Mesenchymal stem cell (in vitro differentiated cells and primary cell): ENCODE measurements around the gene CR1.

Experiments used
- DNase-seq: peaks from one replicate; pipeline ENCODE4 v3.0.0-alpha.2; 2013
- H2AFZ ChIP-seq: one replicate; pipeline ENCODE4 v1.6.1; 2013; ENCODE audit warnings: low read depth, mild to moderate bottlenecking, control low read depth, inconsistent platforms, low read length, moderate library complexity
- H2AK5ac ChIP-seq: 2 replicates; pipeline ENCODE4 v1.6.1; 2013; ENCODE audit warnings: low read length, moderate library complexity, mild to moderate bottlenecking, inconsistent platforms; ENCODE audit not compliant: severe bottlenecking
- H2BK120ac ChIP-seq: one replicate; pipeline ENCODE4 v1.6.1; 2013; ENCODE audit warnings: low read depth, mild to moderate bottlenecking, inconsistent platforms, low read length, moderate library complexity
- H2BK12ac ChIP-seq, 2 experiments: one replicate each; pipeline ENCODE4 v1.6.1; 2013; ENCODE audit warnings: inconsistent platforms in 2 of 2, low read length in 2 of 2, mild to moderate bottlenecking in 2 of 2, moderate library complexity in 2 of 2, control low read depth in 1 of 2
- H2BK15ac ChIP-seq: one replicate; pipeline ENCODE4 v1.6.1; 2013; ENCODE audit warnings: mild to moderate bottlenecking, low read depth, inconsistent platforms; ENCODE audit not compliant: poor library complexity, severe bottlenecking
- H2BK5ac ChIP-seq: 2 replicates; pipeline ENCODE4 v1.6.1; 2013; ENCODE audit warnings: low read depth, mild to moderate bottlenecking, low read length, control low read depth, inconsistent platforms; ENCODE audit not compliant: poor library complexity, severe bottlenecking
- H3K14ac ChIP-seq, 2 experiments: one replicate each; pipeline ENCODE4 v1.6.1; 2013; ENCODE audit warnings: inconsistent platforms in 2 of 2, low read length in 2 of 2, control low read depth in 1 of 2, mild to moderate bottlenecking in 1 of 2, moderate library complexity in 1 of 2
- H3K18ac ChIP-seq, 2 experiments: one replicate each; pipeline ENCODE4 v1.6.1; 2013; ENCODE audit warnings: inconsistent platforms in 2 of 2, low read length in 2 of 2, control low read depth in 1 of 2, low read depth in 1 of 2, mild to moderate bottlenecking in 1 of 2
- H3K23ac ChIP-seq, 2 experiments: one replicate each; pipeline ENCODE4 v1.6.1; 2013; ENCODE audit warnings: inconsistent platforms in 2 of 2, low read length in 2 of 2, mild to moderate bottlenecking in 2 of 2, moderate library complexity in 2 of 2, control low read depth in 1 of 2
- H3K27ac ChIP-seq: 2 replicates; pipeline ENCODE4 v1.5.1; 2013; ENCODE audit warnings: mild to moderate bottlenecking, moderate library complexity, low read length, control low read depth, inconsistent platforms; ENCODE audit not compliant: poor library complexity, severe bottlenecking
- H3K27me3 ChIP-seq, 2 experiments: 2 replicates each; pipeline versions ENCODE4 v1.6.1 to v1.7.0; 2013; ENCODE audit warnings: low read length in 2 of 2, mild to moderate bottlenecking in 2 of 2, moderate library complexity in 2 of 2, control low read depth in 1 of 2, inconsistent platforms in 1 of 2; ENCODE audit not compliant: control insufficient read depth in 1 of 2, insufficient read depth in 1 of 2
- H3K36me3 ChIP-seq, 2 experiments: 2 replicates each; pipeline versions ENCODE4 v1.6.1 to v1.7.0; 2013; ENCODE audit warnings: low read length in 2 of 2, control low read depth in 1 of 2, inconsistent platforms in 1 of 2, low read depth in 1 of 2, mild to moderate bottlenecking in 1 of 2; ENCODE audit not compliant: insufficient read depth in 2 of 2, control insufficient read depth in 1 of 2
- H3K4ac ChIP-seq, 2 experiments: one replicate each; pipeline ENCODE4 v1.6.1; 2013; ENCODE audit warnings: inconsistent platforms in 2 of 2, low read length in 2 of 2, mild to moderate bottlenecking in 2 of 2, moderate library complexity in 2 of 2, control low read depth in 1 of 2, low read depth in 1 of 2
- H3K4me1 ChIP-seq: 2 replicates; pipeline ENCODE4 v1.6.1; 2013; ENCODE audit warnings: low read depth, low read length, control low read depth; ENCODE audit not compliant: control insufficient read depth, insufficient read depth
- H3K4me2 ChIP-seq: 2 replicates; pipeline ENCODE4 v1.6.1; 2013; ENCODE audit warnings: low read length, mild to moderate bottlenecking, inconsistent platforms; ENCODE audit not compliant: poor library complexity, severe bottlenecking
- H3K4me3 ChIP-seq, 2 experiments: 2 replicates each; pipeline versions ENCODE4 v1.5.1 to v1.7.0; 2013; ENCODE audit warnings: low read length in 2 of 2, mild to moderate bottlenecking in 2 of 2, control low read depth in 1 of 2, low read depth in 1 of 2; ENCODE audit not compliant: insufficient read depth in 1 of 2
- H3K79me1 ChIP-seq: replicated peaks from 2 replicates; pipeline ENCODE4 v1.6.1; 2013; ENCODE audit warnings: mild to moderate bottlenecking, control low read depth, low read length, inconsistent platforms; ENCODE audit not compliant: poor library complexity, severe bottlenecking
- H3K9ac ChIP-seq: 2 replicates; pipeline ENCODE4 v1.7.0; 2013; ENCODE audit warnings: mild to moderate bottlenecking, low read length, moderate library complexity
- H3K9me3 ChIP-seq: 2 replicates; pipeline ENCODE4 v1.7.0; 2013; ENCODE audit warnings: mild to moderate bottlenecking, low read length; ENCODE audit not compliant: control insufficient read depth
- H4K8ac ChIP-seq: one replicate; pipeline ENCODE4 v1.6.1; 2013; ENCODE audit warnings: inconsistent platforms, mild to moderate bottlenecking, low read length, moderate library complexity
- H4K91ac ChIP-seq: one replicate; pipeline ENCODE4 v1.6.1; 2013; ENCODE audit warnings: mild to moderate bottlenecking, low read length, inconsistent platforms
- WGBS: methylation state at CpG from one replicate; pipeline ENCODE4 v1.1.7; 2013; ENCODE audit warnings: mixed read lengths; 5-methylcytosine and 5-hydroxymethylcytosine counted together

Gene CR1

DNA sequence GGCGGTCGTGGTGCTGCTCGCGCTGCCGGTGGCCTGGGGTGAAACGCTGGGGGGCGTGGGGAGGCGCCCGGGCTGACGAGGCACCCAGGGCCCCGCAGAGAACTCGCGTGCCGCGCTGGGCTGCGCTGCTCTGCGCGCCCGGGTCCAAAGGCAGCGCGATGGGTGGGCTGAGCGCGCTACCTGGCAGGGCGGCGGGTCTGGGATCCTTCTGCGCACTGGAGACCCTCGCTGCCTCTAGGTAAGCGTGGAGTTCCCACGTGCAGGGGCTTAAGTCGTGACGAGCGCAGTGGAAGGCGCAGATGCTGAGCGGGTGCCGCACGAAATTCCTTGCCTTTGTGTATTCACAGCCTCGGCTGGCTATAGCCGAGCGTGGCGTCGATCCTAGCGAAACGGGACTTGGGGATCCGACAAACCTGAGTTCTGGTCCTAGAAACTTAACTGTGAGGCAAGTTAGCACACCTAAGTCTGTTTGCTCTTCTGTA, 173.6 kb downstream of the CR1 start:
- Histone ChIP-seq H3K79me1 (no peaks in the 10 kb centered on the region), H2BK120ac (no peak overlapping the region), H2AFZ (no peak overlapping the region), H4K91ac (no peak overlapping the region), H2BK15ac (no peak overlapping the region), H3K9ac (no peak overlapping the region), H3K27me3 (peaks cover 3 to 66% of the 10 kb centered on the region in 2 experiments), H3K23ac (no peak overlapping the region), H3K9me3 (peaks cover 17% of the 10 kb centered on the region), H3K14ac (no peak overlapping the region), H2BK12ac (no peak overlapping the region), H3K4me1 (peaks cover 1% of the 10 kb centered on the region), H3K4me2 (no peak overlapping the region), H4K8ac (no peak overlapping the region), H2AK5ac (no peak overlapping the region), H2BK5ac (no peak overlapping the region), H3K36me3 (no peaks in the 10 kb centered on the region), H3K18ac (no peak overlapping the region), H3K4ac (no peak overlapping the region), H3K27ac (no peak overlapping the region), H3K4me3 (peak overlapping the region in 1 of 2 experiments; percentile 59)
- DNase-seq: no peak
- WGBS: 79% methylated on average over 39 of the region's 44 CpGs

DNA sequence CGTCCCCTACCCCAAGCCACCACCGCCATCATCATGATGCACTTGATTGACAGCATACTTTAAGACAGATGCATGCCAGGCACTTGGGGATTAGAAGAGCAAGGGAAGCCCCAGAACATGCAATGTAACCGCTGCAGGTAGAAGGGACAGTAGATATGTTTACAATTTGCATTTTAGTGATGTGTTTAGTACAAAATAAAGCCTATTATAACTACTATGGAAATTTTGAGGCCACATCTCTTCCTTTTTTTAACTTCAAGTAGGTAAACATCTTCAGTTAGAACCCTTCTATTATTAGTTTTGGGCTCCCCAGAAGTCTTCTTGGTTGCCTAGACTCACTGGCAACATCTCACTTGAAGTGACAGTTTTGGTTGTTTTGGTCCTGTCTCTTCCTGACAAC, 174.2 kb downstream of the CR1 start:
- 87% methylated on average over 3 of the region's 3 CpGs for WGBS

DNA sequence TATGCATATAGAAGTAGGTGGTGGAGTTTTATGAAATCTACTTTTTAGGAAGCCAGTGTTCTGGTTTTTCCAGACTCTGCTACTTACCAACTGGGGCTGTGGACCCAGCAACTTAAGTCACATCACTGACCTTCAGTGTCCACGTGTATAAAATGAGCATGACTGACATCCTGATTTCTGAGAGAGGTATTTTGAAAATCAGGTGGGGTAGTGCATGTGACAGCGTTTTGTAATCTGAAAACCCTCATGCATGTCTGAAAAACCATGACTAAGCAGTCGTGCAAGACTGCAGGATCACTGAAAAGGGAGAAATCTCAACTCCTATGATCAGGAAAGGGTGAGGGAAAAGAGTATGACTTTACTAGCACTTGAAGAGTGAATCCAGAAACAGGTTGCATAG, 175.0 kb downstream of the CR1 start:
- DNase-seq: no peak
- no peak overlapping the region for H2AFZ ChIP-seq
- no peaks in the 10 kb centered on the region for H3K36me3 ChIP-seq
- no peak overlapping the region for H2BK12ac ChIP-seq
- no peak overlapping the region for H4K91ac ChIP-seq
- no peak overlapping the region for H4K8ac ChIP-seq
- H3K18ac ChIP-seq: no peak overlapping the region
- no peak overlapping the region for H2BK5ac ChIP-seq
- no peak overlapping the region for H3K4me3 ChIP-seq
- H3K9me3 ChIP-seq: peaks cover 12% of the 10 kb centered on the region
- no peak overlapping the region for H2BK120ac ChIP-seq
- H2AK5ac ChIP-seq: no peak overlapping the region
- H3K27ac ChIP-seq: no peak overlapping the region
- H3K23ac ChIP-seq: no peak overlapping the region
- H2BK15ac ChIP-seq: no peak overlapping the region
- no peaks in the 10 kb centered on the region for H3K79me1 ChIP-seq
- WGBS: 50% methylated on average over 3 of the region's 3 CpGs
- no peak overlapping the region for H3K14ac ChIP-seq
- H3K27me3 ChIP-seq: peaks cover 3 to 58% of the 10 kb centered on the region in 2 experiments
- H3K4me2 ChIP-seq: no peak overlapping the region
- H3K4ac ChIP-seq: no peak overlapping the region
- peaks cover 1% of the 10 kb centered on the region for H3K4me1 ChIP-seq
- H3K9ac ChIP-seq: no peak overlapping the region

More for the DNA sequence above, 174.2 kb downstream of the CR1 start:
- Histone ChIP-seq H2AFZ (no peak overlapping the region), H3K79me1 (no peaks in the 10 kb centered on the region), H2AK5ac (no peak overlapping the region), H3K9me3 (peaks cover 17% of the 10 kb centered on the region), H3K4me3 (no peak overlapping the region), H2BK5ac (no peak overlapping the region), H3K23ac (no peak overlapping the region), H3K9ac (no peak overlapping the region), H3K18ac (no peak overlapping the region), H2BK120ac (no peak overlapping the region), H4K91ac (no peak overlapping the region), H4K8ac (no peak overlapping the region), H3K4me1 (peaks cover 1% of the 10 kb centered on the region), H3K27me3 (peaks cover 3 to 63% of the 10 kb centered on the region in 2 experiments), H3K4me2 (no peak overlapping the region), H2BK12ac (no peak overlapping the region), H2BK15ac (no peak overlapping the region), H3K4ac (no peak overlapping the region), H3K14ac (no peak overlapping the region), H3K27ac (no peak overlapping the region), H3K36me3 (no peaks in the 10 kb centered on the region)
- DNase-seq: no peak

DNA sequence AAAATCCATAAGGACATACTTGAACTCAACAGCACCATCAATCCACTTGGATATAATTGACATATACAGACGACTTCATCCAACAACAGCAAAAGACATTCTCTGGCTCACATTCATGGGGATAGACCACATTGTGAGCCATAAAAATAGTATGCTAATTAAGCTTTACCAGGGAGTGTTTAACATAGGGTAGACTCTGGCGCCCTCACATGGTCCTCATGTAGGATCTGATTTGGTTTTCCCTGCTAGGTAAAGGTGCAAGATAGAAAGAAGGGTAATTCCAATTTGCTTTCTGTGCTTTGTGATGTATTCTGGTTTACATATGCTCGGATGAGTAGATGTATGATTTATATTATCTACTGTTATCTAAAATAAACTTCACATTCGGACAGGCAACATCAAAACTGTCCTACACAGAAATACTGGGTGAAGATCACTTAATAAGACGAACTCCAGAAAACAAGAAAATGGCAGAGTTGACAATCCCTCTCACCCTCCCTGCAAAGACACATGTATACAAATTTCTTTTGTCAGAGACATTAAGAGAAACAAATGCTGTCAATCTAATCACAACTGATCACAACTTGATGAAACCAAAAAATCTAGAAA, 176.7 kb downstream of the CR1 start:
- Histone ChIP-seq H3K4me2 (no peak overlapping the region), H3K27ac (no peak overlapping the region), H2BK120ac (no peak overlapping the region), H3K4ac (no peak overlapping the region), H3K79me1 (no peaks in the 10 kb centered on the region), H2BK5ac (no peak overlapping the region), H3K18ac (no peak overlapping the region), H2BK15ac (no peak overlapping the region), H3K23ac (no peak overlapping the region), H2BK12ac (no peak overlapping the region), H3K9ac (no peak overlapping the region), H3K9me3 (no peaks in the 10 kb centered on the region), H3K14ac (no peak overlapping the region), H2AK5ac (no peak overlapping the region), H4K91ac (no peak overlapping the region), H3K4me1 (peaks cover 1% of the 10 kb centered on the region), H2AFZ (no peak overlapping the region), H3K36me3 (no peaks in the 10 kb centered on the region), H4K8ac (no peak overlapping the region), H3K4me3 (no peak overlapping the region), H3K27me3 (peaks cover 3 to 42% of the 10 kb centered on the region in 2 experiments)
- 35% methylated on average over 3 of the region's 5 CpGs for WGBS
- peak; percentile 21 for DNase-seq
